Mesendoderm (in vitro differentiated cells): ENCODE measurements around the gene PCDHGC4.

Experiments
- DNase-seq: peaks from one replicate; pipeline ENCODE4 v3.0.0; 2013
- H2AK5ac ChIP-seq: 2 replicates; pipeline ENCODE4 v1.6.1; 2013; ENCODE audit warnings: low read length, inconsistent platforms
- H2BK120ac ChIP-seq: 2 replicates; pipeline ENCODE4 v1.6.1; 2013; ENCODE audit warnings: low read depth, mild to moderate bottlenecking, low read length, moderate library complexity, mixed read lengths
- H2BK15ac ChIP-seq: replicated peaks from 2 replicates; pipeline ENCODE4 v1.6.1; 2013; ENCODE audit warnings: low read depth, mild to moderate bottlenecking, moderate library complexity
- H2BK5ac ChIP-seq: 2 replicates; pipeline ENCODE4 v1.6.1; 2013; ENCODE audit warnings: low read length, inconsistent platforms
- H3K18ac ChIP-seq: 2 replicates; pipeline ENCODE4 v1.6.1; 2013; ENCODE audit warnings: mild to moderate bottlenecking, low read length, mixed read lengths
- H3K23ac ChIP-seq: one replicate; pipeline ENCODE4 v1.6.1; 2013; ENCODE audit warnings: low read length
- H3K27ac ChIP-seq: 2 replicates; pipeline ENCODE4 v1.5.1; 2013; ENCODE audit warnings: low read depth, mild to moderate bottlenecking, inconsistent platforms, low read length, moderate library complexity
- H3K27me3 ChIP-seq: 2 replicates; pipeline ENCODE4 v1.6.1; 2013; ENCODE audit warnings: low read length, control low read depth, mild to moderate bottlenecking, inconsistent platforms; ENCODE audit not compliant: insufficient read depth, poor library complexity
- H3K36me3 ChIP-seq: 2 replicates; pipeline ENCODE4 v1.6.1; 2013; ENCODE audit warnings: low read length, inconsistent platforms; ENCODE audit not compliant: control insufficient read depth, insufficient read depth
- H3K4ac ChIP-seq: one replicate; pipeline ENCODE4 v1.6.1; 2013; ENCODE audit warnings: low read depth, mild to moderate bottlenecking, low read length, moderate library complexity
- H3K4me1 ChIP-seq: 2 replicates; pipeline ENCODE4 v1.6.1; 2013; ENCODE audit warnings: low read depth, low read length, inconsistent platforms; ENCODE audit not compliant: control insufficient read depth
- H3K4me2 ChIP-seq: 2 replicates; pipeline ENCODE4 v1.6.1; 2013; ENCODE audit warnings: low read length
- H3K4me3 ChIP-seq: 2 replicates; pipeline ENCODE4 v1.5.1; 2013; ENCODE audit warnings: mild to moderate bottlenecking, low read length
- H3K56ac ChIP-seq: one replicate; pipeline ENCODE4 v1.6.1; 2013; ENCODE audit warnings: low read length
- H3K79me1 ChIP-seq: 2 replicates; pipeline ENCODE4 v1.6.1; 2013; ENCODE audit warnings: low read length, inconsistent platforms
- H3K79me2 ChIP-seq: 2 replicates; pipeline ENCODE4 v1.6.1; 2013; ENCODE audit warnings: mild to moderate bottlenecking, low read length; ENCODE audit not compliant: control insufficient read depth, insufficient read depth
- H3K9ac ChIP-seq: 2 replicates; pipeline ENCODE4 v1.6.1; 2013; ENCODE audit warnings: low read length, inconsistent platforms
- H4K5ac ChIP-seq: one replicate; pipeline ENCODE4 v1.6.1; 2013; ENCODE audit warnings: low read length
- H4K8ac ChIP-seq: one replicate; pipeline ENCODE4 v1.6.1; 2013; ENCODE audit warnings: low read depth, mild to moderate bottlenecking, control low read depth, low read length, moderate library complexity
- WGBS: extraction: QIAGEN DNeasy Blood & Tissue Kit; methylation state at CpG from one replicate; pipeline ENCODE4 v1.1.7; 2013; ENCODE audit warnings: low lambda C conversion rate, missing lambda C conversion rate; ENCODE audit not compliant: insufficient coverage; ENCODE audit errors: extremely low coverage; 5-methylcytosine and 5-hydroxymethylcytosine counted together

PCDHGC4 gene

DNA sequence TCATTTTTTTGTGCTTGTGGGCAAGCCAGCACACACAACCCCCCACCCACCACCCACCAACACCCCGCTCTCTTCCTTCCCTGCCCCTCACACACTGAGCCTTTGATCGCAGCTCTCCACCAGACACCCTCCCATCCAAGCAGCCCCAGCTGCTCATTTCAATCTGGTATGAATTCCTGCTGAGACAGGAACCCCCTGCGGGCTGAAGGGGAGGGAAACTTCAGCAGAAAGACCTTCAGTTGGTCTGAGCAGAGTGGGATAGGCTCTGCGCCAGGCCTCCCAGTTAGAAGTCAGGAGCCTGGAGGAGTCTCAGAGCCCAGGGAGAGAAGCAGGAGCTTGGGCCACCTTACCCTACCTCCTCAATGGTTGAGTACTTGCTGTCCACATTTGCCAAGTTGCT, 11.2 kb downstream of the PCDHGC4 start:
- Histone ChIP-seq H3K4me3 (no peak overlapping the region), H3K27ac (peak overlapping the region; percentile 84), H3K18ac (peak overlapping the region; percentile 85), H3K4me2 (no peak overlapping the region), H2BK5ac (no peak overlapping the region), H3K23ac (peak overlapping the region; percentile 33), H3K4ac (no peak overlapping the region), H3K79me2 (no peaks in the 10 kb centered on the region), H2BK120ac (no peak overlapping the region), H3K79me1 (no peaks in the 10 kb centered on the region), H3K36me3 (no peaks in the 10 kb centered on the region), H3K9ac (peak overlapping the region; percentile 33), H4K5ac (no peak overlapping the region), H4K8ac (no peak overlapping the region), H2BK15ac (no peak overlapping the region), H2AK5ac (peak overlapping the region; percentile 69), H3K56ac (peak overlapping the region; percentile 78), H3K27me3 (no peaks in the 10 kb centered on the region), H3K4me1 (peaks cover 12% of the 10 kb centered on the region)
- peak; percentile 90 for DNase-seq
- WGBS: no CpG with 5 or more reads among the region's 4 CpGs

- H3K4me1 ChIP-seq: no peaks in the 10 kb centered on the region
- no peak overlapping the region for H3K23ac ChIP-seq
- no peak overlapping the region for H3K4me3 ChIP-seq
- H2BK120ac ChIP-seq: no peak overlapping the region
- DNase-seq: no peak
- no peak overlapping the region for H2AK5ac ChIP-seq
- H2BK5ac ChIP-seq: no peak overlapping the region
- H3K79me2 ChIP-seq: no peaks in the 10 kb centered on the region
- H3K36me3 ChIP-seq: no peaks in the 10 kb centered on the region
- no peaks in the 10 kb centered on the region for H3K27me3 ChIP-seq
- no peak overlapping the region for H2BK15ac ChIP-seq
- H3K4ac ChIP-seq: no peak overlapping the region
- no peak overlapping the region for H3K56ac ChIP-seq
- H3K79me1 ChIP-seq: no peaks in the 10 kb centered on the region
- H3K27ac ChIP-seq: no peak overlapping the region
- no peak overlapping the region for H4K8ac ChIP-seq
- no peak overlapping the region for H3K4me2 ChIP-seq
- WGBS: no CpG with 5 or more reads among the region's 7 CpGs
- no peak overlapping the region for H3K18ac ChIP-seq
- H3K9ac ChIP-seq: no peak overlapping the region
- no peak overlapping the region for H4K5ac ChIP-seq
Measured at GRCh38 chr5:141501761-141502160, 16.9 kb downstream of the PCDHGC4 start.

GRCh38 chr5:141503681-141504080, 18.9 kb downstream of the PCDHGC4 start:
- Histone ChIP-seq H3K27ac (no peak overlapping the region), H3K4me1 (peaks cover 6% of the 10 kb centered on the region), H3K36me3 (no peaks in the 10 kb centered on the region), H3K79me2 (no peaks in the 10 kb centered on the region), H3K4me2 (no peak overlapping the region), H3K23ac (no peak overlapping the region), H3K4me3 (no peak overlapping the region), H3K18ac (no peak overlapping the region), H2BK5ac (no peak overlapping the region), H3K27me3 (no peaks in the 10 kb centered on the region), H4K8ac (no peak overlapping the region), H4K5ac (no peak overlapping the region), H2BK15ac (no peak overlapping the region), H3K79me1 (no peaks in the 10 kb centered on the region), H3K4ac (no peak overlapping the region), H3K9ac (no peak overlapping the region), H2AK5ac (no peak overlapping the region), H2BK120ac (no peak overlapping the region), H3K56ac (no peak overlapping the region)
- WGBS: no CpG with 5 or more reads among the region's 2 CpGs
- no peak for DNase-seq

- no peak overlapping the region for H3K4me2 ChIP-seq
- H3K56ac ChIP-seq: no peak overlapping the region
- peaks cover 8% of the 10 kb centered on the region for H3K4me1 ChIP-seq
- no peaks in the 10 kb centered on the region for H3K36me3 ChIP-seq
- no peaks in the 10 kb centered on the region for H3K27me3 ChIP-seq
- no peak overlapping the region for H4K5ac ChIP-seq
- no peak for DNase-seq
- no peaks in the 10 kb centered on the region for H3K79me2 ChIP-seq
- no peak overlapping the region for H4K8ac ChIP-seq
- no peak overlapping the region for H2BK5ac ChIP-seq
- WGBS: no CpG with 5 or more reads among the region's 4 CpGs
- H2AK5ac ChIP-seq: no peak overlapping the region
- no peak overlapping the region for H3K23ac ChIP-seq
- no peak overlapping the region for H2BK15ac ChIP-seq
- no peak overlapping the region for H3K27ac ChIP-seq
- H3K79me1 ChIP-seq: no peaks in the 10 kb centered on the region
- H3K18ac ChIP-seq: no peak overlapping the region
- no peak overlapping the region for H3K4ac ChIP-seq
- H3K4me3 ChIP-seq: no peak overlapping the region
- H3K9ac ChIP-seq: no peak overlapping the region
- H2BK120ac ChIP-seq: no peak overlapping the region
Measured at GRCh38 chr5:141504216-141504615, 19.4 kb downstream of the PCDHGC4 start.

GRCh38 chr5:141506381-141507155, 21.7 kb downstream of the PCDHGC4 start:
- H2BK15ac ChIP-seq: no peak overlapping the region
- H3K27me3 ChIP-seq: no peaks in the 10 kb centered on the region
- H2BK5ac ChIP-seq: no peak overlapping the region
- no peak overlapping the region for H4K5ac ChIP-seq
- no peaks in the 10 kb centered on the region for H3K79me2 ChIP-seq
- no CpG with 5 or more reads among the region's 8 CpGs for WGBS
- H3K4me1 ChIP-seq: peaks cover 10% of the 10 kb centered on the region
- no peak overlapping the region for H3K23ac ChIP-seq
- H3K4me2 ChIP-seq: no peak overlapping the region
- H2BK120ac ChIP-seq: no peak overlapping the region
- no peak overlapping the region for H4K8ac ChIP-seq
- H2AK5ac ChIP-seq: no peak overlapping the region
- no peak overlapping the region for H3K18ac ChIP-seq
- DNase-seq: no peak
- no peak overlapping the region for H3K4ac ChIP-seq
- no peaks in the 10 kb centered on the region for H3K79me1 ChIP-seq
- no peak overlapping the region for H3K9ac ChIP-seq
- H3K56ac ChIP-seq: no peak overlapping the region
- no peak overlapping the region for H3K27ac ChIP-seq
- H3K4me3 ChIP-seq: no peak overlapping the region
- no peaks in the 10 kb centered on the region for H3K36me3 ChIP-seq
